GM19452 (cell line): ENCODE data around the gene CAPZA1.

Experiments used
- ATAC-seq: cut with Tn5 transposase; IDR thresholded peaks from one replicate; pipeline ENCODE4 v1.9.1; 2021; ENCODE audit not compliant: unreplicated experiment

Gene CAPZA1

DNA sequence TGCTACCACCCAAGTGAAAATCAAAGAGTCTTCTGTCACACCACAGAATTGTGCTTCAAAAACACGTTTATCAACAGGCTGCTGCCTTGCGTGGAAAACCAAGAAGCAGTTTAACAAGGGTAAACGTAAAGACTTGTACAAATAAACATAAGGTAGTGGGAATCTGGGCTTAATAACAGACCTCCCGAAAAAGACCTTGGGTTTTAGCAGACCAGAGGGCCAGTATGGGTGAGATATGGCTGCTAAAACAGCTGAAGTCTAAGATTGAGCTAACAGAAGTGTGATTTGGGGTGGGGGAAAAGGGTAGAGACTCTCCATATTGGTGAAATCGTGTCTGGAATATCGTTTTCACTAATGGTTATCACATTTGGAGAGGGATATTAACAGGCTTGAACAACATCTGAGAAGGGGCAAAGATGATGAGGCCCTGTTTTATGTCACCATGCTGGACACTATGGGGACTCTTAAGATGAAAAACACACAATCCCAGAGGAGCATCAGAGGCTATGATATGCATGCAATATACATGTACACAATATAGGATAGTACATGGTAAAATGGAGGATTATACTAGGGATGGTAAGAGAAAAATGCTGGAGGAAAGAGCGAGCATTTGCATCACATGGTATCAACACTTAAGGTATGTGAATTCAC is 56.2 kb downstream of the CAPZA1 start:
- no peak for ATAC-seq

DNA sequence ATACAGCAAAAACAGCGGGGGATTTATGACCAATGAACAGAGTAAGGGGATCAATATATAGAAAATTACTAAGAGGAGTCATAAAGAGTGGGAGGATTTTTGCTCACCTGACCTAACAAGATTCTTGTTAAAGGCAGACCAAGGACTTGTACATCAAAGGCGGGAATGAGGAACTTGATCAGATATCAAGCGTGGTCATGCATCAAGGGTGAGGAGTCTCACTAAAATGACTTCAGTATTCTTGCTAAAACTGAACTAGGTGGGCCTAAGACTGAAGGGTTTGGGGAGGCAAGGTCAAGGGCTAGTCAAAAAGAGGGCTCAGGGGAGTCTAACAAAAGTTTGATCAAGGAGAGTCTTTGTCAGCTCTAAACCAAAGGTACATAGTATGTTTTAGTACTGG is 56.9 kb downstream of the CAPZA1 start:
- ATAC-seq: no peak

DNA sequence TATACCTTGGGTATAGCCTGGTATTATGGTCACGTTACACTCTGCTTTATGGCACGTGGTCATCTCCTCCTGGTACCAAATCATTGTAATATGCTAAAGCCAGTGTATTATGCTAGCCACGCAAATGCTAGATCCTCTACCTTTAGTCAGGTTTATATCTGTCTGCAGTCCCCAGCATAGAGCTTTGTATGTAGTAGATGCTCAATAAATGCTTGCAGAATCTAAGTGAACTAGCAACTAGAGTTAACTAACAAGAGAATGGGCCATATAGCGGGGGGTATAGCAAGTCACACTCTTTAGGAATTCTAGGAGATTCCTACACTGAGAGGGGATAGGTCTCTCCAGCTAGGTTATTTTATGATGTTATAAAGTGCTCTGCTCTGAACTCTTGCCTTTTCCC is 57.9 kb downstream of the CAPZA1 start:
- no peak for ATAC-seq

DNA sequence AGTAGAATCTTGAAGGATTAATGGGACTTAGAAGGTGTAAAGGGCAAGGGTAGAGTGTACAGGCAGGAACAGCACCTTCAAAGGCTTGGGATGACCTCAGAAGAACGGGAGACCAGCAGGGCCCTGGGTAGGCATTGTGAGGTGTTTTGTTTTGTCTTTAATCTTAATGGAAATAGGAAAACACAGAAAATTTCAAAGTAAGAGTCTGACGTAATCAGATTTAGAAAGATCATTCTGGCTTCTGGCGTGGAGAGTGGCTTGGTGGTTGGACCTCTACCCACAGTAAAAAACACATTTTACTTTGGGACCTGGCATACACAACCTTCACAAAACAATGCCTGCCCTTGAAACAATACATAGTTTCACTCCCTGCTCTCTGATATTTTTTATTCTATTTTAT is 59.0 kb downstream of the CAPZA1 start:
- no peak for ATAC-seq

DNA sequence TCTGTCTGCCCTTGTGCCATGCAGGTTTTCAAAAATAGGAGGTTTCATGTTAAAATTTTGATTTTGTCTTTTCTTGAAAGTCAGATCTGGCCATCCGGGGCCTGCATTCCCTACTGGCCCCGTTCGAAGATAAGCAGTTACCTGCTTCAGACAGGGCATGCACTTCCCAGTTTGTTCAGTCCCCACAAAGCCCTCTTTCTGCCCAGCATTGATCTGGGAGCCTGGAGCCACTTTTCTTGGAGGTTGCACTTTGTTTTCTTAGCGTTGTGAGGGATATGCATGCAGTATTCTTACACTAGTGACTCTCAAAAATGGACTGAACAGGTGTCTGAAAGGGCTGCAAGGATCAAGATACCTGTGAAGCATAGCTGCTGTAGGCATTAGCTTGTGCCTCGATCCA is 66.3 kb downstream of the CAPZA1 start:
- ATAC-seq: no peak

DNA sequence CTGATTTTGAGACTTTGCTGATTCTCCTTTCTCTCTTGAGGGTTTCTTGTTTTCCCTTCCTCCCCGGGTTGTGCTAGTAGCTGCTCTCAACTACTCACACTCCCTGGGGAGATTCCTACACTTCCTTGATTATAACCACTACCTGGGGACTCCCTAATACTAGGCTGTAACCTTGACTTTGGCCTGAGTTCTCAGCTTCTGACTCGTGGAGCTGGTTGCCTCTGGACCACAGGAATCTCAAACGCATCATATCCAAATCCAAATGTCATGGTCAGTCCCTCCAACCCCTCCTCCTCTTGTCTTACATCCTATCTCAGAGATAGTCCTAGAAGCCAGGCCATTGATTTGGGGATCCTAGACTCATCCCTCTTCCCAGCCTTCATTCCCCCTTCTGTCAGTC is 66.8 kb downstream of the CAPZA1 start:
- ATAC-seq: no peak

DNA sequence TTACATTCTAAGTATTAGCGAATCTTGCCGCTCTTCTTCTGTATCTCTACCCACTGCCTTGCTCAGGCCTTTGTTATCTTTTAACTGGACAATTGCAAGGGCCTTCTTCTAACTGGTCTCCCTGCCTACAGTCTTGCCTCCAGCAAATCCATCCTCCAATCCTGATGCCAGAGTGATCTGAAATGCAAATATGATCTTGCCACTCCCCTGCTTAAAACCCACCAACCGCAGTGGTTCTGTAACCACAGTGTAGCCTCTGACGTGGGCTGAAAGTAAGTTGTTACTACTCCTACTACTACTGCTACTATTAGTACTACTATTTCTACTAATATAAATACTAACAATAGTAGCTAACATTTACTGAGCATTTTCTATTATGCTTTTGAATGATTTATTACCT is 67.2 kb downstream of the CAPZA1 start:
- ATAC-seq: no peak

DNA sequence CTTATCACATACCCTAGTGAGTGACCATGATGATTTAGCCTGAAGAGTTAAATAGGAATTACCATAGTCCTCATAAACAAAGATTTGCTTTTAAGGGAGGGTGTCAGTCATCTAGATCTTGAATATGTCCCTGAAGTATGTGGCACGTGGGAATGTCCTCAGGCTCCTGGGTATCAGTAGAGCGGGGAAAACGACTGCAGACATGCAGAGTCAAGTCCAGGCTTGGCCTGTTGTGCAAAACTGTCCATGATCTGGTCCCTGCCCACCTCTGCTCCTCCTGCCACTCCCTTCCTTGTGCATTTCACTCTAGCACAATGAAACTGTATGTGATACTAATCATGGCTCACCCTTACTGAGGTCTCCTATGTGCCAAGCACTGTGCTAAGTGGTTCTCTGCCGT is 67.7 kb downstream of the CAPZA1 start:
- no peak for ATAC-seq

DNA sequence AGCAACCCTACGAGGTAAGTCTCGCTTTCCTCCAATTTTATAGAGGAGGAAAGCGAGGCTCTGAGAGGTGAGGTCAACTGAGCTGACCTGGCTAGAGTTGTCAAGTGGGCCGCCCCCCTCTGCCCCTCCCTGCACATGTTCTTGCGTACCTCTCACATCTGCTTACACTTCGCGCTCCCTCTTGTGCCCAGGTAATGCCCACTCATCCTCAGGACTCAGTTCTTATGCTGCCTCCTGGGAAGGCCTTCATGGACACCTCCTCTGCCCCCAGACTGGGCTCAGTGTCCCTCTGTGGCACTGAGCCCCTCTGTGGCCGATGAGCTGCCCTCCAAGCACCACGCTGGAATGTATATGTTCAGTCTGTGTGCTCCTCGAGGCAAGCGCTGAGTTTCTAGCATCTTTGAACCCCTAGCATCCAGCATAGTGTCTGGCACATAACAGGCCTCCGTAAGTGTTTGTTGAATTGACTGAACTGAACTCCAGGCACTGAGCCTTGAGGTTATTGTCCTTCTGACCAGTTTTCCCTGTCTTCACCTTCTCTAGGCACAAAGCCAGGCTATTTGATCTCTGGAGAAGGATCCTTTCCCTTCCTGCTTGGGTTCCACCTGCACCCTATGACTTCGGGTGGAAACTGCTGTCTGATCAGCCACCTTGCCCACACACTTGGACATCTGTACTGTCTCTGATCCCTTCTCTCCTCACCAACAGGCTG is 68.3 kb downstream of the CAPZA1 start:
- ATAC-seq: no peak

DNA sequence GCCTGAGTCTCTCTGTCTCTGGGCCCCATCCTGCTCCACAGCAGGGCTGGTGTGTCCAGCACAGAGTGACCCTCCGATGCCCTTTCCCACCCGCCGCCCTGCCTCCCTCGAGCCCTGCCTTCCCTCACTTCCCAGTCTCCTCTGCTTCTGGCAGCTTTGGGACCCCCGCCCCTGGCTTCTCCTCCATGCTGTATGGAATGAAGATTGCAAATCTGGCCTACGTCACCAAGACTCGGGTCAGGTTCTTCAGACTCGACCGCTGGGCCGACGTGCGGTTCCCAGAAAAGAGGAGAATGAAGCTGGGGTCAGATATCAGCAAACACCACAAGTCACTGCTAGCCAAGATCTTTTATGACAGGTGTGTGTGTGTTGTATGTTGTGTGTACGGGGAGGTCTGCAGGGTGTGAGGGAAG is 69.2 kb downstream of the CAPZA1 start:
- no peak for ATAC-seq

DNA sequence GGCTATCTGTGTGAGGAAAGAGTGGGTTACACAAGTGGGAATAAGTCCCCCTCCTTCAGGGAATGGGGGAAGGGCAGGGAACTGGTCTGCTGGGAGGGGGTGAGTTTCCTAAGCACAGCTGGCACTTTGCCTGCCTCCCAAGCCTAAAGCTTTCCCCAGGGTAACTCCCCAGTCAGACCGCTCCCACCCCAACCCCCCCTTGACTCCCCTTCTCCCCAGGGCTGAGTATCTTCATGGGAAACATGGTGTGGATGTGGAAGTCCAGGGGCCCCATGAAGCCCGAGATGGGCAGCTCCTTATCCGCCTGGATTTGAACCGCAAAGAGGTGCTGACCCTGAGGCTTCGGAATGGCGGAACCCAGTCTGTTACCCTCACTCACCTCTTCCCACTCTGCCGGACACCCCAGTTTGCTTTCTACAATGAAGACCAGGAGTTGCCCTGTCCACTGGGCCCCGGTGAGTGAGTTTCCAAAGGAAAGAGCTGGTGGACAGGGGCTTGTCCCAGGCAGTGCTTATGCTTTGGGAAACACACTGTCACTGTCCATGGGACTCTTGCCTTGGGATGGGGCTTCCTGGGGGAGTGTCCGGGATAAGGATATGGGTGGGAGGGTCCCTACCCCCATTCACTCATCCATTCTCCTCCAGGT is 69.7 kb downstream of the CAPZA1 start:
- no peak for ATAC-seq

DNA sequence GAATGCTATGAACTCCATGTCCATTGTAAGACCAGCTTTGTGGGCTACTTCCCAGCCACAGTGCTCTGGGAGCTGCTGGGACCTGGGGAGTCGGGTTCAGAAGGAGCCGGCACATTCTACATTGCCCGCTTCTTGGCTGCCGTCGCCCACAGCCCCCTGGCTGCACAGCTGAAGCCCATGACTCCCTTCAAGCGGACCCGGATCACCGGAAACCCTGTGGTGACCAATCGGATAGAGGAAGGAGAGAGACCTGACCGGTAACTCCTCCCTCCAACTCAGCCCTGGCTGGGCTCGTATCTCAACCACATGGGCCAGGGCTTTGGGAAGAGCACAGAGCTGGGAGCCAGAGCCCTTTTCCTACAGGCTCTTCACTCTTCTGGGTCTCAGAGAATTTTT is 70.2 kb downstream of the CAPZA1 start:
- no peak for ATAC-seq

DNA sequence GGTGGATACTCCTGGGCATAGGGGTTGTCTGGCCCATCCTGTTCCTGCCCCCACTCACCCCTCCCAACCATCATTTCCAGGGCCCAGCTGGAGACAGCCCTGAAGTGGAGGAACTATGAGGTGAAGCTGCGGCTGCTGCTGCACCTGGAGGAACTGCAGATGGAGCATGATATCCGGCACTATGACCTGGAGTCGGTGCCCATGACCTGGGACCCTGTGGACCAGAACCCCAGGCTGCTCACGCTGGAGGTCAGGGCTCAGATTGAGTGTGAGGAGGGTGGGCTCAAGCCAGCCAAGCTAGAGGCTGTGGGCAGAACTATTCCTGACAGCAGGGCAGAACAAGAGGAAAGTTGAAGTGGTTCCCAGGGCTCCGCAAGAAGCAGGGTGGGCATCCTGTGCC is 73.0 kb downstream of the CAPZA1 start:
- no peak for ATAC-seq

DNA sequence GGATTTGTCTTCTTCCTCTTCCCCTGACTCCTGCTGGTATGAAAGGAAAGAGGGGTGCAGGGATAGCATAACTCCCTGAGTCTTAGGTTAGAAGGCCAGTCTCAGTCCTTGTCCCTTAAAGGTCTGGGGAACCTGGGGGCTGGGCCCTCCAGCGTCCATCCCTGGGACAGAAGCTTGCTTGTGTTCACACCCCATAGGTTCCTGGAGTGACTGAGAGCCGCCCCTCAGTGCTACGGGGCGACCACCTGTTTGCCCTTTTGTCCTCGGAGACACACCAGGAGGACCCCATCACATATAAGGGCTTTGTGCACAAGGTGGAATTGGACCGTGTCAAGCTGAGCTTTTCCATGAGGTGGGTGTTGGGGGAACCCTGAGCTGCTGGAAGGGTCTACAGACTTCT is 74.2 kb downstream of the CAPZA1 start:
- no peak for ATAC-seq

DNA sequence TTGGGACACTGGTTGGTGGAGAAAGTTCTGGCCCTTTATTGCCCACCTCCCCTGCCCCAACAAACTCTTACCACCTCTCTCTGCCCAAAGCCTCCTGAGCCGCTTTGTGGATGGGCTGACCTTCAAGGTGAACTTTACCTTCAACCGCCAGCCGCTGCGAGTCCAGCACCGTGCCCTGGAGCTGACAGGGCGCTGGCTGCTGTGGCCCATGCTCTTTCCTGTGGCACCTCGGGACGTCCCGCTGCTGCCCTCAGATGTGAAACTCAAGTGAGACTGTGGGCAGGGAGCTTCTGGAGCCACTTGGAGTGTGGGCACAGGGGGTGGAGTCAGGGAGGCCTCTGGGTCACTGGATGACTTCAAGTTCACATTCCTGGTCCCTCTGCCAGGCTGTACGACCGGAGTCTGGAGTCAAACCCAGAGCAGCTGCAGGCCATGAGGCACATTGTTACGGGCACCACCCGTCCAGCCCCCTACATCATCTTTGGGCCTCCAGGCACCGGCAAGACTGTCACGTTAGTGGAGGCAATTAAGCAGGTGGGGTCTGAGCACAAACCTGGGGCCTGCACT is 74.8 kb downstream of the CAPZA1 start:
- ATAC-seq: no peak

DNA sequence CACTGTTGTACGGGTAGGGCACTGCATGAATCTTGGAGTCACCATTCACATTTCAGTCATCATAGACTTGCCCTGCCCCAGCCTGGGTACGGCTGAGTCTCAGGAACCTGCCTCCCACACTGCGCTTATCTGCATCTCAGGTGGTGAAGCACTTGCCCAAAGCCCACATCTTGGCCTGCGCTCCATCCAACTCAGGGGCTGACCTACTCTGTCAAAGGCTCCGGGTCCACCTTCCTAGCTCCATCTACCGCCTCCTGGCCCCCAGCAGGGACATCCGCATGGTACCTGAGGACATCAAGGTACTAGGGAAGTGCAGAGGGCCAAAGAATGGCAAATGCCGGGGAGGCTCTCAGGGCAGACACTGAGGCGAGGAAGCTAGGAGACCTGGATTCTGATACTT is 75.6 kb downstream of the CAPZA1 start:
- no peak for ATAC-seq

DNA sequence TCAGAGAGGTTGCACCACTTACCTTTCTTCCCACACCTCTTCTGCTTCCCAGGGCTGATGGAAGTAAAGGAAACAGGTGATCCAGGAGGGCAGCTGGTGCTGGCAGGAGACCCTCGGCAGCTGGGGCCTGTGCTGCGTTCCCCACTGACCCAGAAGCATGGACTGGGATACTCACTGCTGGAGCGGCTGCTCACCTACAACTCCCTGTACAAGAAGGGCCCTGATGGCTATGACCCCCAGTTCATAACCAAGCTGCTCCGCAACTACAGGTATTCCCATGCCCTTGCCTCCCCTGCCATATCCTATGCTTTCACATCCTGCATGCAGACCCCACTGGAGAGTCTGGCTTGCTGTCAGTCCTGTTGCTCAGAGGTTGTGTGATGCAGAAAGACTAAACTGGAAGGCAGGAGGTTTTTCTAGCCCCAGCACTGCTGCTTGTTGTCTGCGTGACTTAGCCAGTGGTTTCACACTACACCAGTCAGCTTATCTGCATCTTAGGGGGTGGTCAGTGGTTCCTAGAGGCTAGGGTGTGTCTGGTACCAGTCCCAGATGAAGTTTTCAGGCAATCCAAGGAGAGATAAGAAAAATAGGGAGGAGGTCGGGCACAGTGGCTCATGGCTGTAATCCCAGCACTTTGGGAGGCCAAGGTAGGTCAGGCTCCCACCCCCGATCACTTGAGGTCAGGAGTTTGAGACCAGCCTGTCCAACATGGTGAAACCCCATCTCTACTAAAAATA is 77.1 kb downstream of the CAPZA1 start:
- ATAC-seq: no peak

DNA sequence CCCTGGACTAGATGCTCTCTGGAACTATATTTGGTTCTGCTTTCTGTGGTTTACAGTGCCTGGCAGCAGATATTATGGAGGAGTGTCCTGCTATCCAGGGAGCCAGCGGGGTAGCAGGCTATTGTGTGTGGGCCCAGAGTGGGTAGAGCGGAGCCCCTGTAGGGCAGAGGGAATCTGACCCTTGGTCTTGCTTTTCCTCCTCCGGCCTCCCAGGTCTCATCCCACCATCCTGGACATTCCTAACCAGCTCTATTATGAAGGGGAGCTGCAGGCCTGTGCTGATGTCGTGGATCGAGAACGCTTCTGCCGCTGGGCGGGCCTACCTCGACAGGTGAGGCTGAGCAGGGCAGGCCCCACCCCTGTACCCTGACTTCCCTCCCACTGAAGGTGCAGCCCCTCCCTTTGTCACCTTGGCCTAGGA is 78.2 kb downstream of the CAPZA1 start:
- no peak for ATAC-seq

DNA sequence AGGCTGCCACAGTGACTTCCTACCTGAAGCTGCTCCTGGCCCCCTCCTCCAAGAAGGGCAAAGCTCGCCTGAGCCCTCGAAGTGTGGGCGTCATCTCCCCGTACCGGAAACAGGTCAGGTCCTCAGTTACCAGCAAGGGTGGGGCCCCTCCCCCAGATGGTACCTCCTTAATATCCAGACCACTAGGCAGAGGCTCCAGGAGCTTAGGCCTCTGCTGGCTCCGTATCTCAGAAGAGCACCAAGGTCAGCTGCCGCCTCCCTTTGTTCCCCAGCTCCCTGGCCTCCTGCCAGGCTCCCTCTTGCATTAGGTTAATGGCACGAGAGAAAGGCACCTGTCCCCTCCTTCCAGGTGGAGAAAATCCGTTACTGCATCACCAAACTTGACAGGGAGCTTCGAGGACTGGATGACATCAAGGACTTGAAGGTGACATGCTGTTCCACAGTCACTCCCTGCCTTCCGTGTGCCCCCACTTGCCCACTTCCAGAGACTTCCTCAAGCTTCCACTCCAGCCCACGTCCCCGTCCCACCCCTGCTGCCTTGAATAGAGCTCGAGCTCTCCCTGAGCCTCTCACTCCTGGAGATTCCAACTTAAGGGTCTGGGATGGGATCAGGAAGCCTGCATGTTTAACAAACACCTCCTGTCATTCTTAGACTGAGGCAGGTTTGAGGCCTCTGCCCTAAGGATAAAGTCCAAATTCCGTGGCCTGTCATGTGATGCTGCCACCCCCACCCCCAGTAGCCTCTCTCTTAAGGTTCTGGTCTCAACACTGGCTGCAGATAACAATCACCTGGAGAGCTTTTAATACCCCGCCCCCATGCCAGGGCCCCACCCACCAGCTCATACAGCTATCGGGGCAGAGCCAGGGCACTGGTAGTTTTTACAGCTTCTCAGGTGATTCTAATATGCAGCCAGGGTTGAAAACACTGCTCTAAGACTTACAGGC is 79.0 kb downstream of the CAPZA1 start:
- ATAC-seq: no peak

DNA sequence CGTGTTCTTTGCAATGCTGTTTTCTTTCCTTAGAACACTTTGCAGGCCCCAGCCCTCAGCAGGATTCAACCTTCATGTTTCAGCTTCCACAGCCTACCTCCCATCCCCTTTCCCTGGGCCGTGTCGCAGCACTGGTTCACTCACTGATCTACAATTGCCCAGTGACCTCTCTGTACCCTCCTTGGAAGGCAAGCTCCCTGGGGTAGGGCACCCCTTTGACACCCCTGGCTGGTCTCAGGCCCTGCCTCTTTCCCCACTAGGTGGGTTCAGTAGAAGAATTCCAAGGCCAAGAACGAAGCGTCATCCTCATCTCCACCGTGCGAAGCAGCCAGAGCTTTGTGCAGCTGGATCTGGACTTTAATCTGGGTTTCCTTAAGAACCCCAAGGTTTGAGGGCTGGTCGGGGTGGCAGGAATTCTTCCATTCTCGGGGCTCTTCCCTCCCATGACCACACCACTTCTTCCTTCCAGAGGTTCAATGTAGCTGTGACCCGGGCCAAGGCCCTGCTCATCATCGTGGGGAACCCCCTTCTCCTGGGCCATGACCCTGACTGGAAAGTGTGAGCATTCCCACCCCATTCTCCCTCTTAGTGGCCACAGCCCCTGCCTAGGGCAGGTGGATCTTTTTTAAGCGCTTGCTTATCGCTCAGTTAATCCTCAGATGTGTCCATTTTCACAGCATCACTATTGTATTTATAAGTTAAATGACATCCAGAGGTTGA is 80.0 kb downstream of the CAPZA1 start:
- no peak for ATAC-seq
